HepG2 (cell line): ENCODE results near the gene SLC38A3. TPM values are rescaled to one million over a fixed set of nuclear protein-coding genes. Genes with fewer than 3 reads are reported as not detected.

Experiments used
- EEA1 ChIP-seq: sonication (generic); formaldehyde crosslinking; IDR thresholded peaks from 2 replicates; pipeline ENCODE4 v1.5.1; 2020; ENCODE audit warnings: mild to moderate bottlenecking, missing genetic modification reagents, borderline replicate concordance
- GATAD2A ChIP-seq: IDR thresholded peaks from 2 replicates; pipeline ENCODE4 v1.6.1; 2016
- HNF4G ChIP-seq, 2 experiments: sonication (generic) in 1 of 2; formaldehyde crosslinking in 1 of 2; IDR thresholded peaks; 2 replicates each; pipeline versions ENCODE4 v1.4.0 to v1.6.1; 2011 to 2020; ENCODE audit warnings: borderline replicate concordance in 2 of 2, low read depth in 2 of 2, mild to moderate bottlenecking in 2 of 2, low read length in 1 of 2, missing genetic modification reagents in 1 of 2, moderate library complexity in 1 of 2
- HOXA9 ChIP-seq: sonication (generic); formaldehyde crosslinking; IDR thresholded peaks from 2 replicates; pipeline ENCODE4 v1.8.1; 2022; ENCODE audit warnings: missing genetic modification reagents, mild to moderate bottlenecking, moderate library complexity, borderline replicate concordance
- MLLT10 ChIP-seq: sonication (generic); formaldehyde crosslinking; IDR thresholded peaks from 2 replicates; pipeline ENCODE4 v1.4.0; 2020; ENCODE audit warnings: missing genetic modification reagents
- RCOR2 ChIP-seq: IDR thresholded peaks from 2 replicates; pipeline ENCODE4 v1.6.1; 2016; ENCODE audit warnings: missing biosample characterization, missing genetic modification reagents
- SMAD3 ChIP-seq: sonication (generic); formaldehyde crosslinking; IDR thresholded peaks from 2 replicates; pipeline ENCODE4 v1.4.0; 2020; ENCODE audit warnings: missing genetic modification reagents
- ZFY ChIP-seq: sonication (generic); formaldehyde crosslinking; IDR thresholded peaks from 2 replicates; pipeline ENCODE4 v1.4.0; 2020; ENCODE audit warnings: missing genetic modification reagents
- ZMYM2 ChIP-seq: sonication (generic); formaldehyde crosslinking; IDR thresholded peaks from 2 replicates; pipeline ENCODE4 v1.8.0; 2022; ENCODE audit warnings: mild to moderate bottlenecking, missing genetic modification reagents
- ZNF101 ChIP-seq: sonication (generic); formaldehyde crosslinking; IDR thresholded peaks from 2 replicates; pipeline ENCODE4 v1.4.0; 2020; ENCODE audit warnings: mild to moderate bottlenecking, low read depth, missing genetic modification reagents, borderline replicate concordance
- ZNF501 ChIP-seq: sonication (generic); formaldehyde crosslinking; IDR thresholded peaks from 2 replicates; pipeline ENCODE4 v1.5.1; 2020; ENCODE audit warnings: mild to moderate bottlenecking, moderate library complexity, missing genetic modification reagents
- polyA plus RNA-seq, 8 experiments: library from polyadenylated mRNA; depleted of rRNA in 3 of 8; stranded (reverse) in 7 of 8; unstranded in 1 of 8; fragments of >200 nt; fragmentation: Illumina TruSeq in 4 of 8; extraction: Trizol in 4 of 8; gene quantifications; 2 replicates each; pipeline versions ENCODE4 v1.2.1 to v1.2.3, GENCODE V29; 2011 to 2016; ENCODE audit warnings: low read depth in 4 of 8, missing spikeins in 1 of 8, mixed read lengths in 1 of 8; ENCODE audit not compliant: insufficient read depth in 1 of 8
- total RNA-seq, 5 experiments: library from RNA; depleted of rRNA; stranded (reverse); fragments of >200 nt; fragmentation: Illumina TruSeq; extraction: Trizol; gene quantifications; 2 replicates each; pipeline ENCODE4 v1.2.3, GENCODE V29; 2016; ENCODE audit warnings: low read depth in 1 of 5
- TF ChIP-seq, protein P1 (sequence below), 2 experiments: sonication (generic) in 1 of 2; formaldehyde crosslinking in 1 of 2; IDR thresholded peaks; 2 replicates each; pipeline versions ENCODE4 v1.6.1 to v1.9.0; 2014 to 2022; ENCODE audit warnings: antibody characterized with exemption in 1 of 2, borderline replicate concordance in 1 of 2, inconsistent platforms in 1 of 2, low read depth in 1 of 2, missing genetic modification reagents in 1 of 2
- TF ChIP-seq, protein P2 (sequence below): sonication (generic); formaldehyde crosslinking; IDR thresholded peaks from 2 replicates; pipeline ENCODE4 v1.5.0; 2020; ENCODE audit warnings: missing genetic modification reagents, mild to moderate bottlenecking, borderline replicate concordance
- TF ChIP-seq, protein P3 (sequence below): sonication (generic); formaldehyde crosslinking; IDR thresholded peaks from 2 replicates; pipeline ENCODE4 v1.5.1; 2020; ENCODE audit warnings: missing genetic modification reagents, mild to moderate bottlenecking, borderline replicate concordance
- TF ChIP-seq, protein P4 (sequence below): sonication (generic); formaldehyde crosslinking; conservative IDR thresholded peaks from 2 replicates; pipeline ENCODE4 v1.8.0; 2022; ENCODE audit warnings: missing genetic modification reagents
- TF ChIP-seq, protein P5 (sequence below): sonication (generic); formaldehyde crosslinking; IDR thresholded peaks from 2 replicates; pipeline ENCODE4 v1.5.1; 2020; ENCODE audit warnings: mild to moderate bottlenecking, moderate library complexity, missing genetic modification reagents

The SLC38A3 gene
- total and polyA plus RNA-seq, 2 of the 13 experiments (the other 11 are each of a cell fraction or from before 2014, with no cell fraction given): 29.8 to 164 TPM

DNA sequence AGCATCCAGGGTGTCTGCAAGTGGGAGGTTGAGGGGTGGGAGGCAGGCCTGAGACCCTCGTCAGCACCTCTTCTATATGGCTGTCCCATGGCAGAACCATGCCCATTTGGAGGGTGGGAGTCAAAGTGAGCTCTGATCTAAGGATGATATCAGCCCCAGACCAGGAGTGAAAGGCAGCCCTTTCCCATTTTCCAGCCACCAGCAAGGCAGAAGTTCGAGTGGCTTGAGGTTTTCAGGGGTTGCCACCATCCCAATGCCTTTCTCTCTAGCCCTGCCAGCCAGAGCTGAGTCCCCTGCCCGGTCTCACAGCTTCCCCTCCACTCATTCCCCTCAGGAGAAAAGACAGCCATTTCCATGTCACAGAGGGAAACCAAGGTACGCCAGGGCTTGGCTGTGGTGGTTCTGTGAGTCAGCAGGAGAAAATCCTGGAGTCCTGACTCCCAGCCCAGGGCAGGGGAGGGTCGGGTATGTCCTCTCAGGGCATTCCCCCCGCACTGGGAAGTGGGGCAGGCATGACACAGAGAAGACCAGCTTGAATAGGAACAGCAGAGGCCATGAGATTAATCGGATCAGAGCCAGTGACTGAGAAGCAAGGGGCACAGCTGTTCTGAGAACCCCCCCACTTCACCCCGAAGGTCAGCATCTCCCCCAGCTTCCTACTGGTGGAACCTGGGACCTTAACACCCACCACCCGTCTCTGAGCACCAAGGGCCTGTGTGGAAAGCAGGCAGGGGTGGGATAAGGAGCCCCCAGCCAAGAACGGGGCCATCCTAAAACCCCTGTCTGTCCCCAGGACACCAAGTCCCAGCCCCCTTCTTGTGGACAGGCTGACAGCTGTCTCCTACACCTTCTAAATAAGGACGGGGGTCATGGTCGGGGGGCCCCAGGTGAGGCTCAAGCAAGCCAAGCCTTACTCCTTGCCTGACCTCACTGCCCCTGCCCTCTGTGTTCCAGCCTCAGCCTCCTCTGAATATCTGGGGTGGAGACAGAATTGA, 965 bp upstream of the SLC38A3 start (continued):
- TF ChIP-seq, protein P1, sequence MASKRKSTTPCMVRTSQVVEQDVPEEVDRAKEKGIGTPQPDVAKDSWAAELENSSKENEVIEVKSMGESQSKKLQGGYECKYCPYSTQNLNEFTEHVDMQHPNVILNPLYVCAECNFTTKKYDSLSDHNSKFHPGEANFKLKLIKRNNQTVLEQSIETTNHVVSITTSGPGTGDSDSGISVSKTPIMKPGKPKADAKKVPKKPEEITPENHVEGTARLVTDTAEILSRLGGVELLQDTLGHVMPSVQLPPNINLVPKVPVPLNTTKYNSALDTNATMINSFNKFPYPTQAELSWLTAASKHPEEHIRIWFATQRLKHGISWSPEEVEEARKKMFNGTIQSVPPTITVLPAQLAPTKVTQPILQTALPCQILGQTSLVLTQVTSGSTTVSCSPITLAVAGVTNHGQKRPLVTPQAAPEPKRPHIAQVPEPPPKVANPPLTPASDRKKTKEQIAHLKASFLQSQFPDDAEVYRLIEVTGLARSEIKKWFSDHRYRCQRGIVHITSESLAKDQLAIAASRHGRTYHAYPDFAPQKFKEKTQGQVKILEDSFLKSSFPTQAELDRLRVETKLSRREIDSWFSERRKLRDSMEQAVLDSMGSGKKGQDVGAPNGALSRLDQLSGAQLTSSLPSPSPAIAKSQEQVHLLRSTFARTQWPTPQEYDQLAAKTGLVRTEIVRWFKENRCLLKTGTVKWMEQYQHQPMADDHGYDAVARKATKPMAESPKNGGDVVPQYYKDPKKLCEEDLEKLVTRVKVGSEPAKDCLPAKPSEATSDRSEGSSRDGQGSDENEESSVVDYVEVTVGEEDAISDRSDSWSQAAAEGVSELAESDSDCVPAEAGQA (IDR thresholded peaks at IDR 0.05; ENCODE audit: low read depth): no peak
- TF ChIP-seq, protein P1 (CRISPR knock-in tag; IDR thresholded peaks at IDR 0.05; ENCODE audit: borderline replicate concordance): no peak
- TF ChIP-seq MLLT10 (CRISPR knock-in tag) (no peak), ZNF101 (CRISPR knock-in tag) (no peak), ZFY (peak; percentile 30; the same call in 1 of the 2 replicates), ZMYM2 (CRISPR knock-in tag) (no peak), ZNF501 (0 out of 2 replicates have a peak, but pooled peaks have one; percentile 15), HNF4G (IDR thresholded peaks at IDR 0.05; ENCODE audit: borderline replicate concordance, low read depth, low read length) (no peak), HNF4G (CRISPR knock-in tag; IDR thresholded peaks at IDR 0.05; ENCODE audit: borderline replicate concordance, low read depth) (no peak), RCOR2 (CRISPR knock-in tag) (no peak), HOXA9 (CRISPR knock-in tag) (no peak), EEA1 (no peak), GATAD2A (CRISPR knock-in tag) (no peak), SMAD3 (0 out of 2 replicates have a peak, but pooled peaks have one; percentile 6)
- TF ChIP-seq, protein P2, sequence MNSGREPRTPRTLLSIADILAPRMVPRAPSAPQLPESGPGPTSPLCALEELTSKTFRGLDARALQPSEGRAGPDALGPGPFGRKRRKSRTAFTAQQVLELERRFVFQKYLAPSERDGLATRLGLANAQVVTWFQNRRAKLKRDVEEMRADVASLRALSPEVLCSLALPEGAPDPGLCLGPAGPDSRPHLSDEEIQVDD (CRISPR knock-in tag): no peak
- TF ChIP-seq, protein P3, sequence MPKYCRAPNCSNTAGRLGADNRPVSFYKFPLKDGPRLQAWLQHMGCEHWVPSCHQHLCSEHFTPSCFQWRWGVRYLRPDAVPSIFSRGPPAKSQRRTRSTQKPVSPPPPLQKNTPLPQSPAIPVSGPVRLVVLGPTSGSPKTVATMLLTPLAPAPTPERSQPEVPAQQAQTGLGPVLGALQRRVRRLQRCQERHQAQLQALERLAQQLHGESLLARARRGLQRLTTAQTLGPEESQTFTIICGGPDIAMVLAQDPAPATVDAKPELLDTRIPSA (CRISPR knock-in tag): 0 out of 2 replicates have a peak, but pooled peaks have one; percentile 37
- TF ChIP-seq, protein P4, sequence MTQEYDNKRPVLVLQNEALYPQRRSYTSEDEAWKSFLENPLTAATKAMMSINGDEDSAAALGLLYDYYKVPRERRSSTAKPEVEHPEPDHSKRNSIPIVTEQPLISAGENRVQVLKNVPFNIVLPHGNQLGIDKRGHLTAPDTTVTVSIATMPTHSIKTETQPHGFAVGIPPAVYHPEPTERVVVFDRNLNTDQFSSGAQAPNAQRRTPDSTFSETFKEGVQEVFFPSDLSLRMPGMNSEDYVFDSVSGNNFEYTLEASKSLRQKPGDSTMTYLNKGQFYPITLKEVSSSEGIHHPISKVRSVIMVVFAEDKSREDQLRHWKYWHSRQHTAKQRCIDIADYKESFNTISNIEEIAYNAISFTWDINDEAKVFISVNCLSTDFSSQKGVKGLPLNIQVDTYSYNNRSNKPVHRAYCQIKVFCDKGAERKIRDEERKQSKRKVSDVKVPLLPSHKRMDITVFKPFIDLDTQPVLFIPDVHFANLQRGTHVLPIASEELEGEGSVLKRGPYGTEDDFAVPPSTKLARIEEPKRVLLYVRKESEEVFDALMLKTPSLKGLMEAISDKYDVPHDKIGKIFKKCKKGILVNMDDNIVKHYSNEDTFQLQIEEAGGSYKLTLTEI (CRISPR knock-in tag): no peak
- TF ChIP-seq, protein P5, sequence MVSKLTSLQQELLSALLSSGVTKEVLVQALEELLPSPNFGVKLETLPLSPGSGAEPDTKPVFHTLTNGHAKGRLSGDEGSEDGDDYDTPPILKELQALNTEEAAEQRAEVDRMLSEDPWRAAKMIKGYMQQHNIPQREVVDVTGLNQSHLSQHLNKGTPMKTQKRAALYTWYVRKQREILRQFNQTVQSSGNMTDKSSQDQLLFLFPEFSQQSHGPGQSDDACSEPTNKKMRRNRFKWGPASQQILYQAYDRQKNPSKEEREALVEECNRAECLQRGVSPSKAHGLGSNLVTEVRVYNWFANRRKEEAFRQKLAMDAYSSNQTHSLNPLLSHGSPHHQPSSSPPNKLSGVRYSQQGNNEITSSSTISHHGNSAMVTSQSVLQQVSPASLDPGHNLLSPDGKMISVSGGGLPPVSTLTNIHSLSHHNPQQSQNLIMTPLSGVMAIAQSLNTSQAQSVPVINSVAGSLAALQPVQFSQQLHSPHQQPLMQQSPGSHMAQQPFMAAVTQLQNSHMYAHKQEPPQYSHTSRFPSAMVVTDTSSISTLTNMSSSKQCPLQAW: 0 out of 2 replicates have a peak, but pooled peaks have one; percentile 3
